Esophagus squamous epithelium (tissue), 5 donors: ENCODE measurements around the gene SH3RF2. TPM values are rescaled to one million over a fixed set of nuclear protein-coding genes. Genes with fewer than 3 reads are reported as not detected.

Source experiments
- DNase-seq: peaks from one replicate; lab custom pipeline; 2025; lab: John Stamatoyannopoulos, UW
- H3K27ac ChIP-seq, 4 donors: fragments of 200-600 bp; sonication (generic); one replicate each; pipeline ENCODE4 v1.5.1; 2016 to 2019; ENCODE audit warnings: mild to moderate bottlenecking in 1 of 4
- H3K27me3 ChIP-seq, 4 donors: fragments of 200-600 bp; sonication (generic); 1 replicate in 3 of 4; 2 replicates in 1 of 4; pipeline versions ENCODE4 v1.5.1 to v1.6.0; 2017 to 2021; ENCODE audit warnings: antibody characterized with exemption in 1 of 4
- H3K36me3 ChIP-seq, 3 donors: fragments of 200-600 bp; sonication (generic); one replicate each; pipeline ENCODE4 v1.5.1; 2016 to 2019
- H3K4me1 ChIP-seq, 3 donors: fragments of 200-600 bp; sonication (generic); one replicate each; pipeline ENCODE4 v1.5.1; 2017 to 2019
- H3K4me3 ChIP-seq, 4 donors: fragments of 200-600 bp; sonication (generic); 1 replicate in 3 of 4; 2 replicates in 1 of 4; pipeline ENCODE4 v1.5.1; 2016 to 2019; ENCODE audit warnings: mild to moderate bottlenecking in 2 of 4, moderate library complexity in 1 of 4
- H3K9me3 ChIP-seq, 3 donors: fragments of 200-600 bp; sonication (generic); one replicate each; pipeline ENCODE4 v1.5.1; 2016 to 2019
- CTCF ChIP-seq, 6 experiments: fragments of 450-650 bp in 4 of 6; fragments of 200-600 bp in 2 of 6; sonication (generic) in 2 of 6; IDR thresholded peaks; one replicate each; pipeline ENCODE4 v1.5.1; 2016 to 2019; ENCODE audit warnings: antibody characterized with exemption in 6 of 6, mild to moderate bottlenecking in 4 of 6, moderate library complexity in 4 of 6
- POLR2A ChIP-seq, 4 donors: fragments of 450-650 bp; IDR thresholded peaks; one replicate each; pipeline ENCODE4 v1.6.1; 2017; ENCODE audit warnings: antibody characterized with exemption in 4 of 4, mild to moderate bottlenecking in 4 of 4, moderate library complexity in 3 of 4
- WGBS, 2 donors: methylation state at CpG; one replicate each; pipeline ENCODE4 v1.1.5; 2018; 5-methylcytosine and 5-hydroxymethylcytosine counted together
- intact Hi-C: fragments of 100-400 bp; cut with DNase I; formaldehyde crosslinking; loops from one replicate; pipeline ENCODE4 v1.15.0; 2022
- total RNA-seq, 4 donors: library from RNA; depleted of rRNA; stranded (reverse); fragments of >200 nt; gene quantifications; one replicate each; pipeline ENCODE4 v1.1.0, GENCODE V29; 2016
- donor health status: DM: yes; HTN: yes; CAD: no.

Gene SH3RF2
- total RNA-seq, 4 donors from 2014 or later = 33.4 to 63.1 (median 59.1) TPM

GRCh38 chr5:145925353-145925752, 11.0 kb upstream of the SH3RF2 start:
- Histone ChIP-seq H3K27ac (peak overlapping the region; percentile 34 to 75 (median 61)), H3K9me3 (no peaks in the 10 kb centered on the region), H3K4me3 (no peak overlapping the region), H3K4me1 (peaks cover 9 to 56% (median 24%) of the 10 kb centered on the region in 3 donors), H3K36me3 (no peaks in the 10 kb centered on the region), H3K27me3 (no peaks in the 10 kb centered on the region)
- DNase-seq = no peak
- TF ChIP-seq CTCF (IDR thresholded peaks at IDR 0.05) (no peak), POLR2A (IDR thresholded peaks at IDR 0.05) (no peak)
- intact Hi-C loops = no loop called here
- 14 to 15% methylated on average over 1 of the region's 1 CpG for WGBS, 2 donors

DNA sequence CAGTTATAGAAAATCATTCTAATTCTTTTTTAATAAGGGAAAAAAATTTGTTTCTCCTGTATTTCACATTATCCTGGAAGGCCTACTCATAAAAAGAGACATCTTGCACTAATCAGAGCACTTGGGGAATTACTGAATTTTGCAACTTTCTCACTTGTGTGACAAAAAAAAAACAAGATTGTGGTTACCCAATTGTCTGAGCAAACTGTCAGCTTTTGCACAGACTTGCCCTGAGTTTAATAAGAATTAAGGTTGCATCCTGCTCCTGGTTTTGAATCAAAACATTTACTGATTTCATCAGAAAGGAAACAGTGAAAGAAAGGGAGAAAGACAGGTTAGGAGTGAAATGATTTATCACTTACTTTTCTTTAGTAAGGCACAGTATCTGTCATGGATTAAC, 10.6 kb upstream of the SH3RF2 start:
- H3K36me3 ChIP-seq = no peaks in the 10 kb centered on the region
- no peak overlapping the region for H3K4me3 ChIP-seq
- peak overlapping the region; percentile 34 to 75 (median 61) for H3K27ac ChIP-seq
- H3K9me3 ChIP-seq = no peaks in the 10 kb centered on the region
- H3K27me3 ChIP-seq = no peaks in the 10 kb centered on the region
- no peak for DNase-seq
- intact Hi-C loops = no loop called here
- TF ChIP-seq CTCF (IDR thresholded peaks at IDR 0.05) (no peak), POLR2A (IDR thresholded peaks at IDR 0.05) (no peak)
- H3K4me1 ChIP-seq = peaks cover 9 to 52% (median 20%) of the 10 kb centered on the region in 3 donors

DNA sequence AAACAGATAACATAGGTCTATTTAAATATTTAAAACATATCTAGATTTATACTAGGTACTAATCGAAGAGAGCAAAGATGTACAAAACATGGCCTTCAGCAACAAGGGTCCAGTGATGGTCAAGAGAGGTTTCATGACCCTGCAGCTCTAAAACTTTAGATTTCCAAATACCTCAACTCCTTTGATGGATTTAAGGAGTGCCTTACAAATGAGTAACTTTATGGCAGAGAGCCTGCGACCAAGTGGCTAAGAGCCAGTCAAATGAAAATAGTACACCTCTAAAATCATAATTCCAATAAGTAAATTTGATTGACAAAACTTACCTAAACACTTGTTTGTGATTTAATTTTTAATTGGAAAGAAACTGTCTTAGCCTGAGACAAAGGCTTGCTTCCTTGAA, 4.7 kb upstream of the SH3RF2 start:
- DNase-seq = no peak
- intact Hi-C loops = no loop called here
- Histone ChIP-seq H3K27me3 (peaks cover 0 to 6% (median 0%) of the 10 kb centered on the region in 4 donors), H3K36me3 (no peaks in the 10 kb centered on the region), H3K9me3 (no peaks in the 10 kb centered on the region), H3K4me1 (peaks cover 0 to 56% (median 7%) of the 10 kb centered on the region in 3 donors), H3K4me3 (no peak overlapping the region), H3K27ac (no peak overlapping the region)
- TF ChIP-seq POLR2A (IDR thresholded peaks at IDR 0.05) (no peak), CTCF (IDR thresholded peaks at IDR 0.05) (no peak)
- 31 to 63% methylated on average over 2 of the region's 2 CpGs for WGBS, 2 donors

DNA sequence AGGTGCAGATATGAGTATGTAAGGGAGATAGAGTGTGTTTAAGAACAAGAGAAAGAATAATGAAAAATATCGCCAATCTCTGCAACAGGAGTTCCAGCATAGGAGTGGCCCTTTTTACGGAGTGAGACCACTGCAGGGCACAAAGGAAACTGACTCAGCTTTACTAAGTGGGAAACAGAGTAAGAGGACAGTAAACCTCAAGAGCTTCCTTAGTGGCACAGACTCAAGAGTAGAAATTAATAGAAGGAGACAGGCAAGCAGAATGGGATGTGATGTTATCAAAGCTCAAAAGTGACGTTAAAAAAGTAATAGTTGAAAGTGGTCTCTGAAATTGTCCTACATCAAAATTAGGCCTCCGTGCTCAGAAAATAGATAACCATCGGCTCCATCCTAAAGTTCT, 2.1 kb upstream of the SH3RF2 start:
- intact Hi-C loops = no loop called here
- WGBS, 2 donors = 72 to 80% methylated on average over 5 of the region's 5 CpGs
- H3K4me1 ChIP-seq = peaks cover 0 to 75% (median 7%) of the 10 kb centered on the region in 3 donors

More for the DNA sequence above, 2.1 kb upstream of the SH3RF2 start:
- DNase-seq = no peak
- H3K27ac ChIP-seq = no peak overlapping the region
- TF ChIP-seq CTCF (IDR thresholded peaks at IDR 0.05) (no peak), POLR2A (IDR thresholded peaks at IDR 0.05) (no peak)
- H3K4me3 ChIP-seq = no peak overlapping the region
- peaks cover 0 to 6% (median 0%) of the 10 kb centered on the region in 4 donors for H3K27me3 ChIP-seq
- no peaks in the 10 kb centered on the region for H3K9me3 ChIP-seq
- H3K36me3 ChIP-seq = no peaks in the 10 kb centered on the region
